Measurements from ENCODE around the gene STYXL2.

- TF ChIP-seq CTCF (IDR thresholded peaks at IDR 0.05; ENCODE audit: low read length) (no peak), EZH2 (optimal IDR thresholded peaks at IDR 0.05; ENCODE audit: low read depth, low read length) (no peak), EZH2phosphoT487 (IDR thresholded peaks at IDR 0.05; ENCODE audit: low read length) (no peak)
These were observed 20.9 kb downstream of the STYXL2 start for GRCh38 chr1:167114725-167115124.

Data from MM.1S (cell line).